GM18507 (cell line): Measurements from ENCODE around the gene VTA1.
"Not testable (repeated sequence)": the region's sequence is repeated elsewhere in the genome, so short reads cannot be mapped to it uniquely, and the experiment has no call there.

Experiments used
- DNase-seq: peaks from one replicate; pipeline ENCODE4 v3.0.0; 2011; ENCODE audit warnings: low read depth; ENCODE audit not compliant: insufficient read length; ENCODE audit errors: extremely low spot score
- FAIRE-seq: peaks from 2 replicates; lab custom pipeline; 2011; peaks lifted over from hg19 to GRCh38; lab: Jason Lieb, UNC

The VTA1 gene

GRCh38 chr6:142165227-142165626 lies 18.2 kb downstream of the VTA1 start:
- DNase-seq: no peak
- no peak for FAIRE-seq

GRCh38 chr6:142167071-142167470 lies 20.0 kb downstream of the VTA1 start:
- FAIRE-seq: no peak
- no peak for DNase-seq

GRCh38 chr6:142167486-142167885 lies 20.4 kb downstream of the VTA1 start:
- FAIRE-seq: no peak
- no peak for DNase-seq

- FAIRE-seq (no peak), DNase-seq (no peak)
These were observed 24.3 kb downstream of the VTA1 start for GRCh38 chr6:142171351-142171750.

GRCh38 chr6:142172758-142173157 lies 25.7 kb downstream of the VTA1 start:
- no peak for DNase-seq
- no peak for FAIRE-seq

- no peak for DNase-seq
- no peak for FAIRE-seq
These were observed 26.9 kb downstream of the VTA1 start for GRCh38 chr6:142173980-142174379.

- FAIRE-seq (no peak), DNase-seq (no peak)
These were observed 27.6 kb downstream of the VTA1 start for GRCh38 chr6:142174703-142175102.

GRCh38 chr6:142178129-142178528 lies 31.1 kb downstream of the VTA1 start:
- FAIRE-seq (no peak), DNase-seq (no peak)

GRCh38 chr6:142182004-142182403 lies 34.9 kb downstream of the VTA1 start:
- FAIRE-seq: no peak
- DNase-seq: no peak

GRCh38 chr6:142183351-142183750 lies 36.3 kb downstream of the VTA1 start:
- DNase-seq: no peak
- no peak for FAIRE-seq

GRCh38 chr6:142184307-142184706 lies 37.2 kb downstream of the VTA1 start:
- no peak for DNase-seq
- no peak for FAIRE-seq

- FAIRE-seq (no peak), DNase-seq (no peak)
These were observed 38.6 kb downstream of the VTA1 start for GRCh38 chr6:142185641-142186040.

- no peak for FAIRE-seq
- no peak for DNase-seq
These were observed 40.1 kb downstream of the VTA1 start for GRCh38 chr6:142187209-142187608.

GRCh38 chr6:142188341-142188740 lies 41.3 kb downstream of the VTA1 start:
- DNase-seq, FAIRE-seq: not testable (repeated sequence)

GRCh38 chr6:142189057-142189456 lies 42.0 kb downstream of the VTA1 start:
- DNase-seq (no peak), FAIRE-seq (no peak)

- no peak for DNase-seq
- no peak for FAIRE-seq
These were observed 45.3 kb downstream of the VTA1 start for GRCh38 chr6:142192343-142192742.

GRCh38 chr6:142193621-142194020 lies 46.6 kb downstream of the VTA1 start:
- FAIRE-seq (no peak), DNase-seq (no peak)

- DNase-seq (no peak), FAIRE-seq (peak; percentile 12)
These were observed 48.9 kb downstream of the VTA1 start for GRCh38 chr6:142195862-142196541.

- FAIRE-seq (no peak), DNase-seq (no peak)
These were observed 54.0 kb downstream of the VTA1 start for GRCh38 chr6:142200846-142201628.

- FAIRE-seq (peak; percentile 59), DNase-seq (no peak)
These were observed 60.3 kb downstream of the VTA1 start for GRCh38 chr6:142207265-142207877.

- DNase-seq (no peak), FAIRE-seq (no peak)
These were observed 63.5 kb downstream of the VTA1 start for GRCh38 chr6:142210606-142211005.
